Measurements from ENCODE around the gene ENOX1. TPM values are rescaled to one million over a fixed set of nuclear protein-coding genes. Genes with fewer than 3 reads are reported as not detected.

ENOX1 gene
- total RNA-seq, 1 donor: 7.4 TPM

- H3K4me3 ChIP-seq (ENCODE audit: low read depth, low read length): no peak overlapping the region
- no peak for TF ChIP-seq CTCF (IDR thresholded peaks at IDR 0.05; ENCODE audit: insufficient read depth, low read length)
- DNase-seq (ENCODE audit: low read depth): no peak
Observed at GRCh38 chr13:43640476-43640875, 146.3 kb downstream of the ENOX1 start.

- no peak for DNase-seq (ENCODE audit: low read depth)
- H3K4me3 ChIP-seq (ENCODE audit: low read depth, low read length): no peak overlapping the region
- TF ChIP-seq CTCF (IDR thresholded peaks at IDR 0.05; ENCODE audit: insufficient read depth, low read length): no peak
Observed at GRCh38 chr13:43631106-43631505, 155.7 kb downstream of the ENOX1 start.

- no peak for TF ChIP-seq CTCF (IDR thresholded peaks at IDR 0.05; ENCODE audit: insufficient read depth, low read length)
- no peak for DNase-seq (ENCODE audit: low read depth)
- no peak overlapping the region for H3K4me3 ChIP-seq (ENCODE audit: low read depth, low read length)
Observed at GRCh38 chr13:43629691-43630480, 156.9 kb downstream of the ENOX1 start.

- TF ChIP-seq CTCF (IDR thresholded peaks at IDR 0.05; ENCODE audit: insufficient read depth, low read length): no peak
- DNase-seq (ENCODE audit: low read depth): no peak
- no peak overlapping the region for H3K4me3 ChIP-seq (ENCODE audit: low read depth, low read length)
Observed at GRCh38 chr13:43626994-43627393, 159.8 kb downstream of the ENOX1 start.

- DNase-seq (ENCODE audit: low read depth): no peak
- no peak for TF ChIP-seq CTCF (IDR thresholded peaks at IDR 0.05; ENCODE audit: insufficient read depth, low read length)
- H3K4me3 ChIP-seq (ENCODE audit: low read depth, low read length): no peak overlapping the region
Observed at GRCh38 chr13:43614063-43614462, 172.7 kb downstream of the ENOX1 start.

- H3K4me3 ChIP-seq (ENCODE audit: low read depth, low read length): no peak overlapping the region
- DNase-seq (ENCODE audit: low read depth): no peak
- TF ChIP-seq CTCF (IDR thresholded peaks at IDR 0.05; ENCODE audit: insufficient read depth, low read length): no peak
Observed at GRCh38 chr13:43611281-43612273, 175.2 kb downstream of the ENOX1 start.
